ENCODE results near the gene PLXNB1.
A peak's percentile ranks its signal among the peaks of the same experiment; 100 is the strongest.

Gene PLXNB1

DNA sequence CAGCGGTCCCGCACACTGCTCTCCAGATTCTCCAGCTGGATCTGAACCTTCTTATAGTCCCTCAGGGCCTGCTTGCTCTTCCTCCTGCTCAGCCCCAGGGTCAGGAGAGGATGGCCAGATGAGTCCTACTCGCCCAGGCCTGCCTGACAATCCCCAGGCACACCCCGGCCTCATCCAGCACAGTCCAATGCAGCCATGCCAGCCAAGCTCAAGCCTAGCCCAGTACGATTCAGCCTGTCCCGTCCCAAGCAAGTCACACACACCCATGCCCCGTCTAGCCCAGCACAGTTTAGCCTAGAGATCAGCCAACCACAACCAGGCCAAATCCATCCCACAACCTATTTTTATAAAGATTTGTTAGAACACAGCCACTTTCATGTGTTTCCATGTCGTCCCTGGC is 16.8 kb downstream of the PLXNB1 start:
- Mint-ChIP-seq H3K9me3 (no peaks in the 10 kb centered on the region), H3K27ac (no peak overlapping the region), H3K27me3 (no peaks in the 10 kb centered on the region), H3K36me3 (no peaks in the 10 kb centered on the region), H3K4me1 (no peaks in the 10 kb centered on the region), H3K4me3 (no peak overlapping the region)
- no peak for ATAC-seq (replicated peaks)
- no peak for DNase-seq

DNA sequence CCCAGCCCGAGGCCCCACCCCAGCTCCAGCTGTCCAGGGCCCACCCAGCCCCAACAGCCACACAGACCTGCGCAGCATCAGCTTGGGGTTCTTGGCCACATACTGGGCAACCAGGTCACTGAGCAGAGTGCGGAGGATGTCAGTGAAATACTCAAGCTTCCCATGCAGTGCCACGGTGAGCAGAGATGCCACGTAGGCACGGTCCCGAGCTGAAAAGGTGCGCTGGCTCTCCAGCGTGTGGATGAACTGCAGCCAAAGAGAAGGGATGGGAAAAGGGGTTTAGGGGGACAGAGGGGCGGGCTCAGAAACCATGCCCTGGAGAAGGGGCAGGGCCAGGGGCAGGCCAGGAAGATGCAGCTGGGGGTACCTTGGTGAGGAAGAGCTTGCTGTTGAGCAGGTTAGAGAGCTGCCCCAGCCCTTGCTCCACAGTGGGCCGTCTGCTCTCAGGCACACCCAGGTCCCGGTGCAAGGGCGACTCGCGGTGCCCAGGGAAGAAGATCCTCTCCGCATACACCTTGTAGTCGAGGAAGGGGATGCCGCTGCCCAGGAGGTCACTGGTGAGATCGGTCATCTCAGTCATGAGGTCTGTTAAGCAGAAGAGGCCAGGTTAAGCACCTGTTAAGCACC is 17.4 kb downstream of the PLXNB1 start:
- Mint-ChIP-seq H3K4me3 (no peak overlapping the region), H3K27me3 (no peaks in the 10 kb centered on the region), H3K36me3 (no peaks in the 10 kb centered on the region), H3K4me1 (no peaks in the 10 kb centered on the region), H3K27ac (no peak overlapping the region), H3K9me3 (no peaks in the 10 kb centered on the region)
- ATAC-seq (replicated peaks), result no peak
- no peak for DNase-seq

- no peak overlapping the region for H3K4me3 Mint-ChIP-seq
- no peak for DNase-seq
- no peaks in the 10 kb centered on the region for H3K9me3 Mint-ChIP-seq
- no peaks in the 10 kb centered on the region for H3K27me3 Mint-ChIP-seq
- no peaks in the 10 kb centered on the region for H3K4me1 Mint-ChIP-seq
- H3K27ac Mint-ChIP-seq, result no peak overlapping the region
- no peak for ATAC-seq (replicated peaks)
- no peaks in the 10 kb centered on the region for H3K36me3 Mint-ChIP-seq
Measured at GRCh38 chr3:48411606-48412374, 18.1 kb downstream of the PLXNB1 start.

- Mint-ChIP-seq H3K27me3 (no peaks in the 10 kb centered on the region), H3K36me3 (no peaks in the 10 kb centered on the region), H3K9me3 (no peaks in the 10 kb centered on the region), H3K4me3 (no peak overlapping the region), H3K4me1 (no peaks in the 10 kb centered on the region), H3K27ac (no peak overlapping the region)
- ATAC-seq (replicated peaks), result no peak
- DNase-seq, result no peak
Measured at GRCh38 chr3:48411041-48411588, 18.8 kb downstream of the PLXNB1 start.

DNA sequence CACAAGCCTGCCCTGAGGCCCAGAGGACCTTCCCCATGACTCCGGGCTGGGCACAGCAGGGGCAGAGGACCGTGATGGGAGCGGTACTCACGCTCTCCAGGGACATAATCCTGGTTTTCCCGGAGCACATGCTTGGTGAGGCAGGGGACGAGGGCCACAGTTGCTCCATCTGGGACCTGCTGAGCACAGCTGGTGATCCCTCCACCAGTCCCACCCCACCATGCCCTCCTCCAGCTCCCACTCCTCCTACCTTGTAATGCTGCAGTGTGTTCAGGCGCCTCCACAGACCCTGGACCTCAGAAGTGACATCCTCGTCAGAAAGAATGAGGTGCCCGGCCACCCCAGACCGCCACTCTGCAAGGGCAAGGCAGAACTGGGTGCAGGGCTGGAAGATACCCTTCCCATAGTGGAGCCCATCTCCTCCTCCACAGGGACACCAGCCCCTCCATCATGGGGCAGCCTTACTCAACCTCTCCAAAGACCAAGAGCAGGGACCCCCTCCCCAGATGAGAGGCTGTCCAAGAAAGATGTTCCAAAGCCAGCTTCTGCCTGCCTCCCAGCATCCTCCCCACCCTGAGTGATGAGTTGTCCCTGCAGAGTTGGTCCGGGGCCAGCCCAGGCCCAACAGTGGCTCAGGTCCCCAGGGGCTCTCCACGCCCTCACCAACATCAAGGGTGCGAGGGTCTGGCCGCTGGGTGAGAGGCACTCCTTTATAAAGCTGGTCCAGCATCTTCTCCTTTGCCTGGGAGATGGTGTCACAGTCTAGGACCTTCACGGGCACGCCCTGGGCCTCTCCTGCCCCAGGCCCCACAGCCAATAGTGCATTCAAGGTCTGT is 19.5 kb downstream of the PLXNB1 start:
- H3K36me3 Mint-ChIP-seq, result no peaks in the 10 kb centered on the region
- H3K4me1 Mint-ChIP-seq, result no peaks in the 10 kb centered on the region
- H3K4me3 Mint-ChIP-seq, result no peak overlapping the region
- no peaks in the 10 kb centered on the region for H3K9me3 Mint-ChIP-seq
- no peaks in the 10 kb centered on the region for H3K27me3 Mint-ChIP-seq
- H3K27ac Mint-ChIP-seq, result no peak overlapping the region
- ATAC-seq (replicated peaks) (no peak), DNase-seq (no peak)

DNA sequence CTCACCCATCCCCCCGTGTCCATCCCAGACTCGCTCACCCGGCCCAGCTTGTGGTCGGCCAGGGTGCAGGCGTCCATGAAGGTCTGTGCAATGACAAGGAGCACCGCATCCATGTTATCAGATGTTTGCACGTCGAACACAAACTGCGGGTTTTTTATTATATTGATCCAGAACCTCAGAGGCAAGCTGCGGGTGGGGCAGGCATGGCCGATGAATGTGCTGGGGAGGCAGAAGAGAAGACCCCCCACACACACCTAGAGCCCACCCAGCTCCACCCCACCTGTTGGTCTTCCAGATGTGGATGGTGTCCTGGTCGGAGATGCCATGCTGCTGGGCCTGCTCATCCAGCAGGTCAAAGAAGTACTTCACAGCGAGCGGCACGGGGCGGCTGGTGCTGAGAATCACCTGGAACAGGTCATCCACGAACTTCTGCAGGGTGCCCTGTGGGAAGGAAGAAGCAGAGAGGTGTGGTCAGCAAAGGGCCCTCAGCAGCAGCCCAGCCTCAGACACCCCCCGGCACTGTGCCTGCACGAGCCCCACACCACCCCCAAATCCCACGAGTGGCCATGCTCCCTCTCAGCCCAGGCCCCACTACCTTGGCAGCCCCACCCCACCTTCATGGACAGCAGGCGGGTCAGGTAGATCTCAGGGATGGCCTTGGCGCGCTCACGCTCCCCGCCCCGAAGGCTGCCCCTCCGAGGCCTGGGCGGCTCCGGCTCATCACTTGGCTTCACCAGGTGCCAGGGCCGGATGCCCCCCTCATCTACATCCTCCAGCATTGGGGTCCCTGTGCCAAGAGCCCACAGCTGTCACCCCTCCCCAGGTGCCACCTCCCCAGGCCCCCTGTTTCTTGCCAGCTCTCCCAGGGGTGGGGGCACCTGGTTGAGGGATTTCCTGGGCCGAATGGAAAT is 20.3 kb downstream of the PLXNB1 start:
- ATAC-seq (replicated peaks), result no peak
- Mint-ChIP-seq H3K27me3 (no peaks in the 10 kb centered on the region), H3K4me3 (no peak overlapping the region), H3K4me1 (no peaks in the 10 kb centered on the region), H3K27ac (no peak overlapping the region), H3K9me3 (no peaks in the 10 kb centered on the region), H3K36me3 (no peaks in the 10 kb centered on the region)
- DNase-seq, result no peak

- ATAC-seq (replicated peaks), result no peak
- no peak overlapping the region for H3K27ac Mint-ChIP-seq
Measured at GRCh38 chr3:48408823-48409281, 21.0 kb downstream of the PLXNB1 start.

DNA sequence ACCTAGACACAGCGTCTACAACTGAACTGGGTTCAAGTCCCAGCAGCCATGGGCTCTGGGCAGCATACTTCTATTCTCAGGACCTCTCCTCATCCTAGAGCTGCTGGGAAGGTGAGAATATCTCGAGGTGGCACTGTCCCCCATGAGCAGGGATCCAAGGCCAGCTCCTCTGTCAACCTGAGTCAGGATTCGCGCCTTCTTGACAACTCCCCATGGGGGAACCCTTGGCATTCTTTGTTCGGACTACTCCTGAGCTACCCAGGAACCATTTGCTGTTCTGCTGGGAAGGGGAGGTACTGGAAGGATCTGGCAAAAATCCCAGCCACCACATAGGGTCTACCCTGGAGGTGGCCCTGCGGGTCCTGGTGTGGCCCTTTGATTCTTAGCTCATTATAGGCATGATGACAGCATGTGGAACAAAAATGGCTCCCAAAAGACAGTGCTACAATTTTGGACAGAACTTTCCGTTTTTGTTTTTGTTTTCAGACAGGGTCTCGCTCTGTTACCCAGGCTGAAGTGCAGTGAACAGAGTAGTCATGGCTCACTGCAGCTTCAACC is 22.3 kb downstream of the PLXNB1 start:
- Mint-ChIP-seq H3K4me3 (no peak overlapping the region), H3K27ac (no peak overlapping the region), H3K27me3 (no peaks in the 10 kb centered on the region), H3K4me1 (no peaks in the 10 kb centered on the region), H3K36me3 (no peaks in the 10 kb centered on the region), H3K9me3 (no peaks in the 10 kb centered on the region)
- ATAC-seq (replicated peaks), result no peak
- no peak for DNase-seq

More at GRCh38 chr3:48408823-48409281, 21.0 kb downstream of the PLXNB1 start:
- H3K4me3 Mint-ChIP-seq, result no peak overlapping the region
- no peaks in the 10 kb centered on the region for H3K4me1 Mint-ChIP-seq
- H3K27me3 Mint-ChIP-seq, result no peaks in the 10 kb centered on the region
- no peak for DNase-seq
- H3K9me3 Mint-ChIP-seq, result no peaks in the 10 kb centered on the region
- H3K36me3 Mint-ChIP-seq, result no peaks in the 10 kb centered on the region

DNA sequence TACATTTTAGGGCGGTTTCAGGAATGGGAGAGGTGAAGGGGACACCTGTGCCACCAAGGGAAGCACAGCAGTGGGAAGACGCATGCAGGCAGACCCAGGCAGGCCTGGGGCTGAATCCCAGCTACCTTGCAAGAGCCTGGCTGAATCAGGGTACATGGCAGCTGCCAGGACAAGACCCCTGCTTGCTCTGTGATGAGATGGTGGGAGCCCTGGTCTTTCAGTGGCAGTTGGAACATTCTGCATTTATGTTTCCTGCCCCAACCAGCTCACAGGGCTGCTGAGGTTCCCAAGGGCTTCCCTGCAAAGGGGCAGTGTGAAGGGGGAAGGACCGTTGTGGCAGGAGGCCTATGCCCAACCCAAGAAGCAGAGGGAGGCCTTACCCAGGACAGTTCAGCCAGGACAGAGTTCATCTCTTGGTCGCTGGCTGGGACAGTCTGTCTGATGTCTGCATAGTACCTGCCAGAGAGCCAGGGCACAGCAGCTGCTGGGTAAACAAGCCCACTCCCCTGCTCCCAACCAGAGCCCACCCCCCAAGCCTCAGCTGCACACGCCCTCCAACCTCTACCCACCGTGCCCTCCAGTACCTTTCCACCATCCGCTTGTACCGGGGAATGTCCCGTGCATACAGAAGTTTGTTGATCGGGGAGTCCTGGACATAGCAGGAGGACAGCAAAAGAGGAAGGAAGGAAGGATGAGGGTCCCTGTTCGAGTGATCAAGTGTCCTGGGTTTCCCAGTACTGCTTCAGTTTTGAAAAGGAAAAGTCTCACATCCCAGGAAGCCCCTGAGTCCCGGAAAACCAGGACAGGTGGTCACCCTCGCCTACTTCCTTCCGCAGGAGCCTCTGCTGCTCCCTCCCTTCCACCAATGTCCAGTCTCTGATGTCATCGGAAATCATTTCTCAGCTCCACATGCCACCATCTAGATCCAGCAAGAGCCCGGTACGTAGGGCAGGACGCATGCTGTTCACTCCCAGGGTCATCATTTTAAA is 23.1 kb downstream of the PLXNB1 start:
- DNase-seq (no peak), ATAC-seq (replicated peaks) (no peak)
- H3K4me1 Mint-ChIP-seq, result no peaks in the 10 kb centered on the region
- H3K27ac Mint-ChIP-seq, result peak overlapping the region; percentile 44
- no peaks in the 10 kb centered on the region for H3K9me3 Mint-ChIP-seq
- no peaks in the 10 kb centered on the region for H3K27me3 Mint-ChIP-seq
- no peak overlapping the region for H3K4me3 Mint-ChIP-seq
- H3K36me3 Mint-ChIP-seq, result no peaks in the 10 kb centered on the region

DNA sequence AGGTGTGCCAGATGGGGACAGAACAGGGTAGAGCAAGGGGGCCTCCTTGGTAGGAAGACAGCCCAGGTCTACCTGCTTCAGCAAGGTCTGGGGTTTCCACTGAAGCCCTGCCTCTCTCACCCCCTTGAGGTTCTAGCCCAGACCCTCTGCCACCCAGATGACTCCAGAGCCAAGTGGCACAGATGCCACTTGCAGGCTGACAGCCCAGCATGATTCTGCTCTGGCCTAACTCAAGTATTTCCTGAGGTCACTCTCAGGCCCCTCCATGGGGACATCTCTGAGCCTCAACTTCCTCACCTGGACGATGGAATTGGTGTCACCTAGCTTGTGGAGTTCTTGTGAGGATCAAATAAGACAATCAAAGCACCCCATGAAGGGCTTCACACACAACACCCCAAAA is 23.9 kb downstream of the PLXNB1 start:
- no peak overlapping the region for H3K27ac Mint-ChIP-seq
- H3K4me1 Mint-ChIP-seq, result no peaks in the 10 kb centered on the region
- peaks cover under 1% of the 10 kb centered on the region in 2 donors for H3K27me3 Mint-ChIP-seq
- no peaks in the 10 kb centered on the region for H3K36me3 Mint-ChIP-seq
- no peak overlapping the region for H3K4me3 Mint-ChIP-seq
- no peaks in the 10 kb centered on the region for H3K9me3 Mint-ChIP-seq
- ATAC-seq (replicated peaks) (no peak), DNase-seq (no peak)

GRCh38 chr3:48405343-48405881 is 24.5 kb downstream of the PLXNB1 start:
- Mint-ChIP-seq H3K4me3 (no peak overlapping the region), H3K27me3 (peaks cover 5 to 6% of the 10 kb centered on the region in 2 donors), H3K9me3 (no peaks in the 10 kb centered on the region), H3K36me3 (no peaks in the 10 kb centered on the region), H3K4me1 (no peaks in the 10 kb centered on the region), H3K27ac (no peak overlapping the region)
- ATAC-seq (replicated peaks) (no peak), DNase-seq (no peak)
